HG03354 (cell line): ENCODE results near the gene RAB6B.

Experiments used
- ATAC-seq: cut with Tn5 transposase; IDR thresholded peaks from one replicate; pipeline ENCODE4 v1.9.1; 2021; ENCODE audit warnings: mild to moderate bottlenecking; ENCODE audit not compliant: unreplicated experiment, poor library complexity, severe bottlenecking

The RAB6B gene

DNA sequence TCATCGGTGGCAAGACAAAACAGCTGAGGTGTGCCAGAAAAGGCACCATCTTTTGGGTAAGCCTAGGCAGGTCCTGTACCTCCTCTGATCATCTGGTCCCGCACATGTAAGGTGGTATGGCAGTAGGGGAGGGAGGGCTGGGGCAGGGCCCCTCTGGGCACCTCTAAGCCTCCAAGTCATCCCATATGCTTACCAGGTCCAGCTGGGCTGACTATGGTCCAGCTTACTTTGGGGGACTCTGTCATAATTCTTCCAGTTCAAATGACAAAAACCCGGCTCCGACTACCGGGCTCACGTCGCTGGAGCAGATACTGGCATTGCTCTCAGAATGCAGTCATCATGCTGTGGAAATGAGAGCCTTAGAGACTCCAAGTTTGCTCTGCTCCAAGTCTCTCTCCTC lies 1.9 kb upstream of the RAB6B start:
- no peak for ATAC-seq

DNA sequence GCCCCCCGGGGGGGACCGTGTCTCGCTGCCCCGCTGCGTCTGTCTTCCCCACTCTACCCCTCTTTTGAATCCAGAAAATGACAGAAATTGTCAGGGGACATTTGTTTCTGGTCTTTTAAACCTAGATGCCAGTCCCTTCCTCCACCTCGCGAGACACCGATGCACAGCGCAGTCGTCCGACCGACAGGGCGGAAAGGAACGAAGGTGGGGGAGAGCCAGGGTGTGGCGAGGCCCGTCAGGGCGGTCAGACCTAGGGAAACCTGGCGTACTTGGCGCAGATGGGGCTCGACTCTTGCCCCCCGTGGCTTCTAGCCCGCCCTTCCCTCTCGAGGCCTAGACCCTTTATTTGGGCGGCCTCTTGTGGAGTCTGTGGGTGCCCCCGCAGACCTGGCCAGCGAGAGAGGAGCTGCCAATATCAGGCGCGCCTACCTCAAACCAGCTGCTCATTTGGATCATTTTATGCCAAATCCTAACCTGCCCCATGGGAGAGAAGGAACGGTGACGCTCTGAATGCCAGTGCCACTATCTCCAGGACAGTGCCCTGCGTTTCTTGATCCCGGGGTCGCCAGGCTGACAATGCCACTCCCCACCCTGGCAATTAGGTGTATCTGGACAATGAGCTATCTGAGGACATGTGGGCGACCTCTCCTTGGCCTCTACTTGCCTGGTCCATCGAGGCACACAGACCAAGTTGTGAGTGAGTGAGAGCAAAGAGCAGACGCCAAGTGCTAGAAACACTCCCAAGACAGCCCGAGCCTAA lies 500 bp upstream of the RAB6B start:
- ATAC-seq, result no peak

DNA sequence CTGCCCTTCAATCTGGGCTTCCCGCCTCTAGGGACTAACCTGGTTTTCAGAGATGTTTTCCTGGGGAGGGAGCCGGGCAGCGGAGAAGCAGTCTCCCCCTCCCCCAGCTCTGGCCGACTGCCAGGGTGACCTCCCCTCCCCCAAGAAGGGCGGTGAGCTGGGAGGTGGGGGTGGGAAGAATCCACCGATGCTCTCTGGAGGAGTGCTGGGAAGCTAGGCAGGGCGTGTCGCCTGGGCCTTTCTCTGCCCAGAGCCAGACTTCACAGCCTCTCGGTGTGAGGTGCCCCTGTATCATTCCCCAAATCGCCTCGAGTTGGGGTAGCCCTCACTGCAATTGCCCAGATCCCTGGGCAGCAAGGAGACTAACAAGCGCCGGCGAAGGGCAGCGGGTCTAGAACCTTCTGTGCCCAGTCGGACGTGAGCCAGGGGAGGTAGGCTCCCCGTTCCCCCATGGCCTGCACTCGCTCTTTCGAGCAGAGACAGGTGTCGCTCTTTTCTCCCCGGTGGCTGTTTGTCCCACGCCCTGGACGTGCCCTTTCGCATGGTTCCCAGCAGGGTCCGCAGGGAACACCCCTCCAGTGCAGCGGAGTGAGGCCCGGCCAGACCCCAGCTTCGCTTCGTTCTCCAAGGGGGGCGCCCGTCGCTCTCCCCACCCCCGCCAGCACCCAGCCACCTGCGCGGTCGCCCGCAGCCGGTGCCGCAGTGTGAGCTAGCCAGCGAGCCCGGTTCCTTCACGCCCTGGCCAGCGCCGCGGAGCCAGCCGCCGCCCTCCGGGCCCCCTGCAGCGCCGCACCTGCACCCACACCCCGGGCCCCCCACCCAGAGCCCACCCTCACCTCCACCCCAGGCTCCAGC lies 1.1 kb downstream of the RAB6B start:
- no peak for ATAC-seq

- no peak for ATAC-seq
Measured at GRCh38 chr3:133893683-133894352, 1.9 kb downstream of the RAB6B start.

GRCh38 chr3:133892541-133893231 lies 3.0 kb downstream of the RAB6B start:
- no peak for ATAC-seq

DNA sequence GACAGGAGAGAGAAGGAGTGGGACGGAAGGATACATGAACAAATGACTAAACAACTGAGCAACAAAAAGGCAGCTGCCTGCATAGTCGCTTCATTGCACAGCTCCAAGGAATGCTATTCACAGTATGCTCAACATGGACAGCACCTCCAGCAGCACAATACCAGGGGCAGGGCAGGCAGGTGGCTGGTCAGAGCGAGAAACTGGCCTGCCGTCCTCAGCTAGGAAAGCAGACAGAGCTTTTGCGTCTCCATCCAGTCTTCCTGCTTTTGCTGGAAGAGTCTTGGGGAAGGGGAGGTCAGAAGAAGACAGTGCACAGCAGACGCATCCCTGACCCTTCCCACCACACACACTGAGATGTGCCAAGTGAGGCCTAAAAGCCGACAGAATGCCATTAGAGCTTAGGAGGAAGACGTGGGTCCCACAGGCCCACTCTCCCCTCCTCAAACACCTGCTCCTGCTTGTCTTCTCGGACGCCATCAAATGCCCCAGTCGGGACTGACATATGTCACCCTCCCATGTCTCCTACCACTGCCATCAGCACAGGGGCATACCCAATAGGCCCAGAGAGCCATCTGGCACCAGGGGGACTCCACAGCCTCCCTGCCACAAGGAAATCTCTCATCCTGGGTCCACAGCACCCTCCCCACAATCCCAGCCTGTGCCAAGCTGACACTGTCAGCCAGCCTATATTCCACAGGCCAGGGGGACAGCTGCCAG lies 3.9 kb downstream of the RAB6B start:
- ATAC-seq, result no peak

GRCh38 chr3:133890972-133891644 lies 4.6 kb downstream of the RAB6B start:
- ATAC-seq, result no peak

- ATAC-seq, result no peak
Measured at GRCh38 chr3:133890037-133890436, 5.6 kb downstream of the RAB6B start.

- no peak for ATAC-seq
Measured at GRCh38 chr3:133888726-133889340, 6.8 kb downstream of the RAB6B start.

DNA sequence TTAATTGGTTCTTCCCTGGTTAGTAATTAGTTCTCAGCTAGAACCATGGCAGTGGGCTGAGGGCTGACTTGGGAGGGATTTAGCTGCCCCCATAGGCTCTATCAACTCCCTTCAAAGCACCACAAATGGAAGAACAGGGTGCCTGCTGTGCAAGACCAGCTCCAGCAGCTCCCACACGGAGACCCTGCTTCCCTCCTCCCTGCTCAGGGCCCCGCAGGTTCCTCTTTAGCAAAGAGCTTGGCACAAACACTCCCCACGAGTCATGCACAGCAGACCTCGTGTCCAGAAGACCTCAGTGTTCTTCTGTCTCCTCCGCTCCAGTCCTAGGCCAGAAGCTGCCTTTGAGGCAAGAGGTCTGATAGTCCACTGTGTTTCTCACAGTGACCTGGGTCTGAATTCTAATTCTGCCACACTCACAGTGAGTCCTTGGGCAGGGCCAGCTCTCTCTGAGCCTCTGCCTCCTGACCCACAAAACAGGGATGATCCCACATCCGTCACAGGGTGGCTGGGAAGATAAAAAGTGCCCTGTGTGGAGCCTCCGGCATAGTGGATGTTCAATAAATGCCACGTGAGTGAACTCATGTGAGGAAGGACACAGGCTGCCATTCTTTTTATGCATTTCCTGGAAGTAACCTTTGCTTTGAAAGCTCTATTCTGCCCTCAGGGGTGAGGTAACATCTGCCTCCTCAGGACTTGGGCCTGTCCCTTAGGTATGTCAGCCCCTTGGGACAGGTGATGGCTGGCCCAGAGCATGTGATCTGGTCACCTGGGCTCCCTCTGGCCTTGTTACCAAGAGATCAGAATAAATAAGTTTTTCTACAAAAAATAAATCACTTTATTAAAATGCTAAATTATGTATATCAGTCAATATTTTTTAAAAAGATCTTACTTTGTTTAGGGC lies 7.6 kb downstream of the RAB6B start:
- no peak for ATAC-seq

- ATAC-seq, result no peak
Measured at GRCh38 chr3:133887074-133887802, 8.4 kb downstream of the RAB6B start.

GRCh38 chr3:133886031-133886722 lies 9.5 kb downstream of the RAB6B start:
- no peak for ATAC-seq

DNA sequence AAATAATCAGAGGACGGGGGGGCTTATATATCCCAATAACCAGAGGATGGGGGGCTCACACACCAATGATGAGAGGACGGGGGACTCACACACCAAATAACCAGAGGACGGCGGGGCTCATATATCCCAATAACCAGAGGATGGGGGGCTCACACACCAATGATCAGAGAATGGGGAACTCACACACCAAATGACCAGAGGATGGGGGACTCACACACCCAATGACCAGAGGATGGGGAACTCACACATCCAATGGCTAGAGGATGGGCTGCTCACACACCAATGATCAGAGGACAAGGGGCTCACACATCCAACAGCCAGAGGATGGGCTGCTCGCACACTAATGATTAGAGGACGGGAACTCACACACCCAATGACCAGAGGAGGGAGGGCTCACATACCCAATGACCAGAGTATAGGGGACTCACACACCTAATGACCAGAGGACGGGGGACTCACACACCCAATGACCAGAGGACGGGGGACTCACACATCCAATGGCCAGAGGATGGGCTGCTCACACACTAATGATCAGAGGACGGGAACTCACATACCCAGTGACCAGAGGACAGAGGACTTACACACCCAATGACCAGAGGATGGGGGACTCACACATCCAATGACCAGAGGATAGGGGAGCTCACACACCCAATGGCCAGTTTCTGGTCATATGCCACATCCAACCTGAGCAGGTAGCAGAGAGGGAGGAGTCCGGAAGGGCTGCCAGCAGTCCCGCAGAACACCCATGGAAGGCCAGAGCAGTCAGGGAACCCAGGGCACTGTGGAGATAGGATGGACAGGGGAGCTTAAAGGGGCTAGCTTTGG lies 10.6 kb downstream of the RAB6B start:
- no peak for ATAC-seq

DNA sequence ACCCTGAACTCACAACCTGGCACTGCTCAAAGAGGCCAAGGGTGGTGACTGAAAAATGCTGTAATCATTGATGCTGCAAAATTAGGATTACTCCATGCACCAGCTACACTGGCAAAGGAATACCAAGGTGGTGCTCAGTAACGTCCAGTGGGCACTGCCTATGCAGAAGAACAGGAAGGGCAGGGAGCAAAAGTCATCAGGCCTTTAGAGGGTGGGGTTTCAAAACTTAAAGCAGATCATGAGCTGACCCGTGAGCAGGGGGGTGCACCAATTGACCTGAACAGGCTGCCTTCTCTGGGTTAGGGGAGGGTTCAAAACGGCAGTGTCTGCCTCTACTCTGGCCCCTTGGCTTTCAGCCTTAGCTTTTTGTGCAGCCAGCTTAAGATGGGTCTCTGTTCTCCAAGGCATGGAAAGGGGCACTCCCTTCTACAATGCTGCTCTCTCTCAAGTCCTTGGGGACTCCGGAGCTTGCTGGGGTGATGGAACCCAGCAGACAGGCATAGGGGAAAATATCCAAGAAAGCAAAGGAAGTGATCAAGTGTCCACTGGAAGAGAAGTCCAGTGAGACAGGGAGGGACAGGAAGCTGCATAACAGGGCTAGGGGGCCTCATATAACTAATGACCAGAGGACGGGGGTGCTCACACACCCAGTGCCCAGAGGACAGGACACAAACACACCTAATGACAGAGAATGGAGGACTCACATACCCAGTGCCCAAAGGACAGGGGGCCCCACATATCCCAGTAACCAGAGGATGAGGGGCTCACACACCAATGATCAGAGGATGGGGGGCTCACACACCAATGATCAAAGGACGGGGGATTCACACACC lies 11.4 kb downstream of the RAB6B start:
- no peak for ATAC-seq

DNA sequence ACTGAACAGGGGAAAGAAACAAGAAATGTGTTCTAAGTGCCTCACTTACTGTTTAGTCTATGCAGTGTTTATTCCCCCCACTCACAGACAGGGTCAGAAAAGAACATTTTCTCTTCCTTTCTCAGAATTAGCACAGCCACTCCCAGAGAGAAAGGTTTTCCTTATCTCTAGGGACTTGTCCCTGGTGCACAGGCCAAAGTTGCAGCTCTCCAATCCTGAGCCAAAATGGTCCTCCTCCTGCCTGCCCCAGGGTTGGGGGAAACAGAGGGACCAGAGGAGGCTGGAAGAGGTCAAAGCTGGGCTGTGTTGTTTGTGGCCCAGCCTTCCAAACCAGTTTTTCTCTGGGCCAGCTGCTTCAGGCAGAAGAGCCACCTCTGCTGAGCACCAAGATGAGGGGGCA lies 12.0 kb downstream of the RAB6B start:
- ATAC-seq, result no peak
